Putamen (tissue), 1 donor: Measurements from ENCODE around the gene APOO.
A peak's percentile ranks its signal among the peaks of the same experiment; 100 is the strongest.
"Not testable (repeated sequence)": the region's sequence is repeated elsewhere in the genome, so short reads cannot be mapped to it uniquely, and the experiment has no call there.

Source experiments
- DNase-seq: peaks from one replicate; pipeline ENCODE4 v3.0.0-alpha.2; 2016; ENCODE audit warnings: low spot score

The APOO gene

GRCh38 chrX:23902419-23902818 is 5.3 kb downstream of the APOO start:
- peak; percentile 34 for DNase-seq

GRCh38 chrX:23901805-23902204 is 5.9 kb downstream of the APOO start:
- DNase-seq: peak; percentile 71

- DNase-seq: no peak
Measured at GRCh38 chrX:23901060-23901459, 6.7 kb downstream of the APOO start.

GRCh38 chrX:23900220-23900797 is 7.4 kb downstream of the APOO start:
- DNase-seq: no peak

- no peak for DNase-seq
Measured at GRCh38 chrX:23898412-23898959, 9.3 kb downstream of the APOO start.

GRCh38 chrX:23896981-23897380 is 10.8 kb downstream of the APOO start:
- DNase-seq: no peak

- not testable (repeated sequence) for DNase-seq
Measured at GRCh38 chrX:23896539-23896938, 11.2 kb downstream of the APOO start.

GRCh38 chrX:23894993-23895392 is 12.7 kb downstream of the APOO start:
- DNase-seq: not testable (repeated sequence)

- no peak for DNase-seq
Measured at GRCh38 chrX:23890933-23891332, 16.8 kb downstream of the APOO start.

- no peak for DNase-seq
Measured at GRCh38 chrX:23888887-23889501, 18.7 kb downstream of the APOO start.

- DNase-seq: no peak
Measured at GRCh38 chrX:23887918-23888317, 19.8 kb downstream of the APOO start.

GRCh38 chrX:23887451-23887850 is 20.3 kb downstream of the APOO start:
- no peak for DNase-seq

GRCh38 chrX:23885803-23886202 is 21.9 kb downstream of the APOO start:
- no peak for DNase-seq

- DNase-seq: no peak
Measured at GRCh38 chrX:23884427-23885024, 23.2 kb downstream of the APOO start.

GRCh38 chrX:23883737-23884354 is 23.9 kb downstream of the APOO start:
- no peak for DNase-seq

- DNase-seq: no peak
Measured at GRCh38 chrX:23879380-23880090, 28.2 kb downstream of the APOO start.

GRCh38 chrX:23871905-23872546 is 35.7 kb downstream of the APOO start:
- DNase-seq: no peak

- DNase-seq: no peak
Measured at GRCh38 chrX:23870041-23870440, 37.7 kb downstream of the APOO start.

GRCh38 chrX:23864742-23865326 is 42.9 kb downstream of the APOO start:
- no peak for DNase-seq

- DNase-seq: not testable (repeated sequence)
Measured at GRCh38 chrX:23861952-23862351, 45.8 kb downstream of the APOO start.

GRCh38 chrX:23861215-23861896 is 46.4 kb downstream of the APOO start:
- DNase-seq: no peak
